Fibroblast of the aortic adventitia (primary cell): ENCODE results near the gene IL4R. TPM values are rescaled to one million over a fixed set of nuclear protein-coding genes. Genes with fewer than 3 reads are reported as not detected.

Source experiments
- DNase-seq: peaks from one replicate; pipeline ENCODE4 v3.0.0-alpha.2; 2010; ENCODE audit warnings: low read depth
- H3K4me3 ChIP-seq: 2 replicates; pipeline ENCODE4 v1.5.1; 2011; ENCODE audit warnings: low read depth, mild to moderate bottlenecking, control low read depth, low read length, moderate library complexity
- total RNA-seq: library from RNA; depleted of rRNA; stranded (reverse); fragments of >200 nt; gene quantifications from 2 replicates; pipeline ENCODE4 v1.2.3, GENCODE V29; 2012; ENCODE audit warnings: low replicate concordance
- TF ChIP-seq, protein P1 (sequence below): IDR thresholded peaks from 2 replicates; pipeline ENCODE4 v1.5.1; 2011; ENCODE audit warnings: mild to moderate bottlenecking, low read length, control low read depth, inconsistent platforms; ENCODE audit not compliant: insufficient read depth

The IL4R gene
- 25.6 and 82.3 TPM in 2 replicates for total RNA-seq

DNA sequence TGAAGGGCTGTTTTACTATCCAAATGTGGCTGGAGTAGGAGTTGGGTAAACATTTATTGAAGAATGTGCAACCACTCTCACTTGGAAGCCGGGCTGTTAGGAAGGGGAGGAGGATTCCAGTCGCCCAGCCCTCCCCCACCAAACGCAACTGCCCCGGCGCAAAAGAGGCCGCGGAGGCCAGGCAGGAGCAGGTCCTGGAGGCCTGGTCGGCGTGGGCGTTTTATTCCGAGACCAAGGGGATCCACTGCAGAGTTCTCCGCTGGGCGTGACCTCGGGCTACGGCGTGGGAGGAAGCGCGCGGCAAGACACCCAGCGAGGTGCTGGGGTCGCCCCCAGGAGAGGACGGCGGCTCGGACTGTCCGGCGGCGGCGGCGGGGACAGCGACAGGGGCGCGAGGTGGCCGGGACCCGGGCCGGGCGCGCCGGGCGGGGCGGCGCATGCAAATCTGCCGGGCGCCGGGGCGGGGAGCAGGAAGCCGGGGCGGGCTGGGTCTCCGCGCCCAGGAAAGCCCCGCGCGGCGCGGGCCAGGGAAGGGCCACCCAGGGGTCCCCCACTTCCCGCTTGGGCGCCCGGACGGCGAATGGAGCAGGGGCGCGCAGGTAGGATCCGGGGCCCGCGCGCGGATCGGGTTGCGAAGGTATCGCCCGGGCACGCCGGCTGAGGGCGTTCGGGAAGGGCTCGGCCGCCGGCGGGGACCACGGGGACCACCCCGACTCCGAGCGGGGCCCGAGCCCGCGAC lies at the start of gene IL4R:
Gene IL4R, plus strand, starts transcription at position 553 of the 739 bp plus-strand sequence. CDS start 26,230 bp downstream, outside the sequence.
- peak within 1 kb of the TSS; percentile 84 for H3K4me3 ChIP-seq
- TF ChIP-seq, protein P1, sequence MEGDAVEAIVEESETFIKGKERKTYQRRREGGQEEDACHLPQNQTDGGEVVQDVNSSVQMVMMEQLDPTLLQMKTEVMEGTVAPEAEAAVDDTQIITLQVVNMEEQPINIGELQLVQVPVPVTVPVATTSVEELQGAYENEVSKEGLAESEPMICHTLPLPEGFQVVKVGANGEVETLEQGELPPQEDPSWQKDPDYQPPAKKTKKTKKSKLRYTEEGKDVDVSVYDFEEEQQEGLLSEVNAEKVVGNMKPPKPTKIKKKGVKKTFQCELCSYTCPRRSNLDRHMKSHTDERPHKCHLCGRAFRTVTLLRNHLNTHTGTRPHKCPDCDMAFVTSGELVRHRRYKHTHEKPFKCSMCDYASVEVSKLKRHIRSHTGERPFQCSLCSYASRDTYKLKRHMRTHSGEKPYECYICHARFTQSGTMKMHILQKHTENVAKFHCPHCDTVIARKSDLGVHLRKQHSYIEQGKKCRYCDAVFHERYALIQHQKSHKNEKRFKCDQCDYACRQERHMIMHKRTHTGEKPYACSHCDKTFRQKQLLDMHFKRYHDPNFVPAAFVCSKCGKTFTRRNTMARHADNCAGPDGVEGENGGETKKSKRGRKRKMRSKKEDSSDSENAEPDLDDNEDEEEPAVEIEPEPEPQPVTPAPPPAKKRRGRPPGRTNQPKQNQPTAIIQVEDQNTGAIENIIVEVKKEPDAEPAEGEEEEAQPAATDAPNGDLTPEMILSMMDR: no peak
- peak; percentile 82 for DNase-seq

GRCh38 chr16:27264151-27264550 lies 49.6 kb upstream of the IL4R start:
- no peak overlapping the region for H3K4me3 ChIP-seq
- peak; percentile 71 for DNase-seq

DNA sequence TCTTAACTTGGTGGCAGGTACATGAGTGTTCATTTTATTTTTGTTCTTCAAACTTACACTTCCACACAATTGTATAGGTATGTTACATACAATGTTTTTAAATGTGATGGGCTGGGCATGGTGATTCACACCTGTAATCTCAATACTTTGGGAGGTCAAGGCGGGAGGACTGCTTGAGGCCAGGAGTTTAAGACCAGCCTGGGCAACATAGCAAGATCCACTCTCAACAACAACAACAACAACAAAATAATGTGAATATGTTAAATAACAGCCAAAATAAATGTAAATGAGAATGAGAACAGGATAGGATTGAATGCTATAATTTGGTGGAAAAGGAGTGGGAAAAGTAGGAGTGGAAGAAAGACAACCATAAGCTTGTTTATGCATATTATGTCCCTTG lies 47.8 kb upstream of the IL4R start:
- TF ChIP-seq, protein P1: no peak
- H3K4me3 ChIP-seq: no peak overlapping the region
- DNase-seq: no peak

More at GRCh38 chr16:27264151-27264550, 49.6 kb upstream of the IL4R start:
- TF ChIP-seq, protein P1: no peak

GRCh38 chr16:27267037-27267677 lies 46.6 kb upstream of the IL4R start:
- H3K4me3 ChIP-seq: no peak overlapping the region
- TF ChIP-seq, protein P1: no peak
- DNase-seq: no peak

GRCh38 chr16:27268376-27269299 lies 45.1 kb upstream of the IL4R start, which contains the start of gene NSMCE1:
TSS of gene NSMCE1 (minus strand) at chr16:27268772. CDS start at chr16:27257570, 11,202 bp downstream.
- H3K4me3 ChIP-seq: peak within 1 kb of the TSS; percentile 91
- TF ChIP-seq, protein P1: peak; percentile 41
- peak; percentile 97 for DNase-seq
